SK-N-MC (cell line): ENCODE results near the gene MAP7D2.

Experiments used
- DNase-seq: peaks from one replicate; pipeline ENCODE4 v3.0.0-alpha.2; 2011; ENCODE audit warnings: low read depth, low spot score
- H3K27ac ChIP-seq: fragments of 200-600 bp; sonication (generic); 2 replicates; pipeline ENCODE4 v1.5.1; 2016; ENCODE audit warnings: mixed run types
- H3K36me3 ChIP-seq: fragments of 200-600 bp; sonication (generic); 2 replicates; pipeline ENCODE4 v1.6.1; 2017; ENCODE audit warnings: antibody characterized with exemption, low read length, mixed read lengths; ENCODE audit not compliant: insufficient read depth
- H3K4me3 ChIP-seq: fragments of 200-600 bp; sonication (generic); 2 replicates; pipeline ENCODE4 v1.5.1; 2016
- H3K9ac ChIP-seq: fragments of 200-600 bp; sonication (generic); 2 replicates; pipeline ENCODE4 v1.8.0; 2017; ENCODE audit warnings: mixed run types, mixed read lengths; ENCODE audit not compliant: insufficient read length
- H3K9me3 ChIP-seq: fragments of 200-600 bp; sonication (generic); 2 replicates; pipeline ENCODE4 v1.6.1; 2017; ENCODE audit warnings: low read depth, mild to moderate bottlenecking, antibody characterized with exemption, low read length, moderate library complexity, mixed read lengths
- EZH2 ChIP-seq: fragments of 200-600 bp; sonication (generic); IDR thresholded peaks from one replicate; pipeline ENCODE4 v1.6.1; 2017; ENCODE audit warnings: antibody characterized with exemption
- FOXP2 ChIP-seq: optimal IDR thresholded peaks from 2 replicates; pipeline ENCODE3; 2011; ENCODE audit warnings: mild to moderate bottlenecking, moderate library complexity; ENCODE audit not compliant: insufficient read depth; ENCODE audit errors: extremely low read length, control extremely low read depth
- POLR2AphosphoS5 ChIP-seq: IDR thresholded peaks from 2 replicates; pipeline ENCODE4 v1.6.1; 2012; ENCODE audit warnings: mild to moderate bottlenecking, low read depth, low read length, borderline replicate concordance

Gene MAP7D2

GRCh38 chrX:20007962-20008622 lies 108.6 kb downstream of the MAP7D2 start:
- TF ChIP-seq FOXP2, result no peak
- TF ChIP-seq EZH2, result no peak
- TF ChIP-seq POLR2AphosphoS5, result no peak
- H3K4me3 ChIP-seq, result no peak overlapping the region
- no peaks in the 10 kb centered on the region for H3K9me3 ChIP-seq
- DNase-seq, result no peak
- no peak overlapping the region for H3K27ac ChIP-seq
- H3K9ac ChIP-seq, result no peak overlapping the region
- H3K36me3 ChIP-seq, result no peaks in the 10 kb centered on the region

GRCh38 chrX:20005883-20006282 lies 110.8 kb downstream of the MAP7D2 start:
- TF ChIP-seq POLR2AphosphoS5 (no peak), EZH2 (no peak), FOXP2 (no peak)
- no peak for DNase-seq
- H3K36me3 ChIP-seq, result no peaks in the 10 kb centered on the region
- H3K9ac ChIP-seq, result no peak overlapping the region
- no peaks in the 10 kb centered on the region for H3K9me3 ChIP-seq
- no peak overlapping the region for H3K27ac ChIP-seq
- H3K4me3 ChIP-seq, result no peak overlapping the region

GRCh38 chrX:20001588-20001987 lies 115.1 kb downstream of the MAP7D2 start:
- DNase-seq, result no peak
- no peak overlapping the region for H3K27ac ChIP-seq
- no peaks in the 10 kb centered on the region for H3K36me3 ChIP-seq
- no peak overlapping the region for H3K4me3 ChIP-seq
- no peaks in the 10 kb centered on the region for H3K9me3 ChIP-seq
- TF ChIP-seq POLR2AphosphoS5, result no peak
- no peak for TF ChIP-seq FOXP2
- TF ChIP-seq EZH2, result no peak
- no peak overlapping the region for H3K9ac ChIP-seq

- no peaks in the 10 kb centered on the region for H3K9me3 ChIP-seq
- DNase-seq, result no peak
- H3K9ac ChIP-seq, result peak overlapping the region; percentile 21
- H3K36me3 ChIP-seq, result no peaks in the 10 kb centered on the region
- H3K4me3 ChIP-seq, result peak overlapping the region; percentile 61
- no peak overlapping the region for H3K27ac ChIP-seq
- TF ChIP-seq EZH2, result no peak
- no peak for TF ChIP-seq FOXP2
- TF ChIP-seq POLR2AphosphoS5, result no peak
These were observed 125.4 kb downstream of the MAP7D2 start for GRCh38 chrX:19991350-19991718.

GRCh38 chrX:19990556-19991349 lies 126.0 kb downstream of the MAP7D2 start, which contains the start of gene BCLAF3:
Gene BCLAF3 (minus strand): TSS chrX:19991061. CDS start chrX:19970264, 20,797 bp downstream.
- no peak for DNase-seq
- TF ChIP-seq POLR2AphosphoS5 (no peak; the same call in 1 of the 2 replicates), EZH2 (no peak), FOXP2 (no peak)
- Histone ChIP-seq H3K27ac (no peak within 1 kb of the TSS), H3K36me3 (no peaks in the 10 kb centered on the region), H3K9me3 (no peaks in the 10 kb centered on the region), H3K4me3 (peak within 1 kb of the TSS; percentile 77), H3K9ac (peak within 1 kb of the TSS; percentile 59)

GRCh38 chrX:19990151-19990555 lies 126.6 kb downstream of the MAP7D2 start:
- DNase-seq, result no peak
- Histone ChIP-seq H3K36me3 (no peaks in the 10 kb centered on the region), H3K9me3 (no peaks in the 10 kb centered on the region), H3K9ac (peak overlapping the region; percentile 59), H3K4me3 (peak overlapping the region; percentile 77), H3K27ac (no peak overlapping the region)
- no peak for TF ChIP-seq FOXP2
- no peak for TF ChIP-seq EZH2
- no peak for TF ChIP-seq POLR2AphosphoS5

GRCh38 chrX:19987856-19988255 lies 128.9 kb downstream of the MAP7D2 start:
- TF ChIP-seq POLR2AphosphoS5 (no peak), FOXP2 (no peak), EZH2 (no peak)
- Histone ChIP-seq H3K36me3 (no peaks in the 10 kb centered on the region), H3K27ac (no peak overlapping the region), H3K9ac (no peak overlapping the region), H3K9me3 (no peaks in the 10 kb centered on the region), H3K4me3 (no peak overlapping the region)
- no peak for DNase-seq

GRCh38 chrX:19986531-19986930 lies 130.2 kb downstream of the MAP7D2 start:
- Histone ChIP-seq H3K4me3 (no peak overlapping the region), H3K9me3 (no peaks in the 10 kb centered on the region), H3K36me3 (no peaks in the 10 kb centered on the region), H3K27ac (peak overlapping the region; percentile 17; the same call in 1 of the 2 replicates), H3K9ac (no peak overlapping the region)
- TF ChIP-seq EZH2 (no peak), FOXP2 (no peak), POLR2AphosphoS5 (no peak)
- DNase-seq, result no peak
